CD4-positive, alpha-beta T cell (primary cell): ENCODE measurements around the gene CDH4. TPM values are rescaled to one million over a fixed set of nuclear protein-coding genes. Genes with fewer than 3 reads are reported as not detected.

Experiments used
- ATAC-seq: fragments of 200-7000 bp; cut with Tn5 transposase; one replicate; pipeline ENCODE4 v1.10.0; 2022; ENCODE audit warnings: mild to moderate bottlenecking; ENCODE audit not compliant: poor library complexity
- CTCF ChIA-PET: fragments of 350-600 bp; sonication (Branson Sonifier 250); formaldehyde crosslinking; loops from one replicate; lab custom pipeline; 2021; ENCODE audit warnings: antibody characterized with exemption, inconsistent platforms; lab: Charles Lee
- POLR2A ChIA-PET: fragments of 350-600 bp; sonication (Branson Sonifier 250); formaldehyde crosslinking; loops from one replicate; lab custom pipeline; 2021; ENCODE audit warnings: antibody characterized with exemption, inconsistent platforms; lab: Charles Lee
- DNase-seq, 14 experiments: peaks; one replicate each; pipeline ENCODE4 v3.0.0-alpha.2; 2013 to 2020; ENCODE audit warnings: mixed read lengths in 2 of 14
- H3K27ac ChIP-seq, 2 donors: one replicate each; pipeline versions ENCODE4 v1.5.1 to v1.7.0; 2013; ENCODE audit warnings: low read length in 2 of 2, low read depth in 1 of 2, mild to moderate bottlenecking in 1 of 2
- H3K27me3 ChIP-seq, 2 experiments: 1 replicate in 1 of 2; 2 replicates in 1 of 2; pipeline versions ENCODE4 v1.6.1 to v1.7.0; 2013; ENCODE audit warnings: low read length in 2 of 2, control low read depth in 1 of 2, mild to moderate bottlenecking in 1 of 2, moderate library complexity in 1 of 2; ENCODE audit not compliant: insufficient read depth in 2 of 2, control insufficient read depth in 1 of 2
- H3K36me3 ChIP-seq: one replicate; pipeline ENCODE4 v1.6.1; 2013; ENCODE audit warnings: low read length, control low read depth; ENCODE audit not compliant: insufficient read depth
- H3K4me1 ChIP-seq: one replicate; pipeline ENCODE4 v1.6.1; 2013; ENCODE audit warnings: low read length, control low read depth; ENCODE audit not compliant: insufficient read depth
- H3K4me3 ChIP-seq: one replicate; pipeline ENCODE4 v1.5.1; 2013; ENCODE audit warnings: mild to moderate bottlenecking, low read length, moderate library complexity
- H3K9me3 ChIP-seq, 2 experiments: 1 replicate in 1 of 2; 2 replicates in 1 of 2; pipeline versions ENCODE4 v1.6.1 to v1.7.0; 2013; ENCODE audit warnings: low read length in 2 of 2, mild to moderate bottlenecking in 2 of 2, control low read depth in 1 of 2, moderate library complexity in 1 of 2; ENCODE audit not compliant: control insufficient read depth in 1 of 2, insufficient read depth in 1 of 2
- H3K27ac Mint-ChIP-seq: one replicate; pipeline ENCODE4 v1.8.0; 2020; ENCODE audit warnings: mixed read lengths
- H3K27me3 Mint-ChIP-seq: one replicate; pipeline ENCODE4 v1.8.0; 2021; ENCODE audit warnings: mixed read lengths
- H3K36me3 Mint-ChIP-seq: one replicate; pipeline ENCODE4 v1.8.0; 2021; ENCODE audit warnings: low read depth, mixed read lengths
- H3K4me1 Mint-ChIP-seq: one replicate; pipeline ENCODE4 v1.8.0; 2021; ENCODE audit warnings: low read depth, mixed read lengths
- H3K4me3 Mint-ChIP-seq: one replicate; pipeline ENCODE4 v1.8.0; 2020; ENCODE audit warnings: mild to moderate bottlenecking, mixed read lengths
- H3K9me3 Mint-ChIP-seq: one replicate; pipeline ENCODE4 v1.8.0; 2020; ENCODE audit warnings: mixed read lengths
- intact Hi-C, 2 experiments: fragments of 100-400 bp; cut with DNase I in 1 of 2; cut with micrococcal nuclease in 1 of 2; formaldehyde crosslinking; loops; one replicate each; pipeline versions ENCODE4 v1.15.1 to v1.9.0; 2023 to 2025; cut with DNase I, micrococcal nuclease
- total RNA-seq, 174 experiments: library from RNA in 2 of 174; stranded (reverse) in 2 of 174; gene quantifications; one replicate each; pipeline ENCODE4 v1.2.3 and lab custom pipeline; 2021 to 2026
- TF ChIP-seq, protein P1 (sequence below): fragments of 200-600 bp; IDR thresholded peaks from one replicate; pipeline ENCODE4 v1.8.0; 2022; ENCODE audit warnings: antibody characterized with exemption, mild to moderate bottlenecking

The CDH4 gene
- total RNA-seq, 2 experiments from 2014 or later: 0.11 TPM

- Histone ChIP-seq H3K9me3 (peaks cover 0 to 18% of the 10 kb centered on the region in 2 experiments), H3K27ac (no peak overlapping the region), H3K36me3 (no peaks in the 10 kb centered on the region), H3K27me3 (no peaks in the 10 kb centered on the region), H3K4me3 (no peak overlapping the region), H3K4me1 (peaks cover 5% of the 10 kb centered on the region)
- no peaks in the 10 kb centered on the region for H3K27me3 Mint-ChIP-seq
- H3K9me3 Mint-ChIP-seq: peaks cover 2% of the 10 kb centered on the region
- H3K36me3 Mint-ChIP-seq: no peaks in the 10 kb centered on the region
- intact Hi-C loops: no loop called here
- TF ChIP-seq, protein P1, sequence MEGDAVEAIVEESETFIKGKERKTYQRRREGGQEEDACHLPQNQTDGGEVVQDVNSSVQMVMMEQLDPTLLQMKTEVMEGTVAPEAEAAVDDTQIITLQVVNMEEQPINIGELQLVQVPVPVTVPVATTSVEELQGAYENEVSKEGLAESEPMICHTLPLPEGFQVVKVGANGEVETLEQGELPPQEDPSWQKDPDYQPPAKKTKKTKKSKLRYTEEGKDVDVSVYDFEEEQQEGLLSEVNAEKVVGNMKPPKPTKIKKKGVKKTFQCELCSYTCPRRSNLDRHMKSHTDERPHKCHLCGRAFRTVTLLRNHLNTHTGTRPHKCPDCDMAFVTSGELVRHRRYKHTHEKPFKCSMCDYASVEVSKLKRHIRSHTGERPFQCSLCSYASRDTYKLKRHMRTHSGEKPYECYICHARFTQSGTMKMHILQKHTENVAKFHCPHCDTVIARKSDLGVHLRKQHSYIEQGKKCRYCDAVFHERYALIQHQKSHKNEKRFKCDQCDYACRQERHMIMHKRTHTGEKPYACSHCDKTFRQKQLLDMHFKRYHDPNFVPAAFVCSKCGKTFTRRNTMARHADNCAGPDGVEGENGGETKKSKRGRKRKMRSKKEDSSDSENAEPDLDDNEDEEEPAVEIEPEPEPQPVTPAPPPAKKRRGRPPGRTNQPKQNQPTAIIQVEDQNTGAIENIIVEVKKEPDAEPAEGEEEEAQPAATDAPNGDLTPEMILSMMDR: no peak
- ChIA-PET POLR2A (no interaction called here), CTCF (no interaction called here)
- DNase-seq (no peak), ATAC-seq (no peak)
- no peak overlapping the region for H3K4me3 Mint-ChIP-seq
- H3K27ac Mint-ChIP-seq: no peak overlapping the region
- H3K4me1 Mint-ChIP-seq: no peaks in the 10 kb centered on the region
These were observed 253.4 kb downstream of the CDH4 start for GRCh38 chr20:61505508-61505907.

GRCh38 chr20:61507778-61508177 is 255.7 kb downstream of the CDH4 start:
- no peak for ATAC-seq
- ChIA-PET CTCF (no interaction called here), POLR2A (no interaction called here)
- H3K27ac ChIP-seq: no peak overlapping the region
- Mint-ChIP-seq H3K4me1 (no peaks in the 10 kb centered on the region), H3K4me3 (no peak overlapping the region), H3K36me3 (no peaks in the 10 kb centered on the region), H3K27ac (no peak overlapping the region), H3K9me3 (no peaks in the 10 kb centered on the region), H3K27me3 (no peaks in the 10 kb centered on the region)
- TF ChIP-seq, protein P1: no peak
- no peaks in the 10 kb centered on the region for H3K27me3 ChIP-seq
- DNase-seq: no peak
- no peak overlapping the region for H3K4me3 ChIP-seq
- peaks cover 0 to 18% of the 10 kb centered on the region in 2 experiments for H3K9me3 ChIP-seq
- no peaks in the 10 kb centered on the region for H3K4me1 ChIP-seq
- intact Hi-C loops: no loop called here
- no peaks in the 10 kb centered on the region for H3K36me3 ChIP-seq

DNA sequence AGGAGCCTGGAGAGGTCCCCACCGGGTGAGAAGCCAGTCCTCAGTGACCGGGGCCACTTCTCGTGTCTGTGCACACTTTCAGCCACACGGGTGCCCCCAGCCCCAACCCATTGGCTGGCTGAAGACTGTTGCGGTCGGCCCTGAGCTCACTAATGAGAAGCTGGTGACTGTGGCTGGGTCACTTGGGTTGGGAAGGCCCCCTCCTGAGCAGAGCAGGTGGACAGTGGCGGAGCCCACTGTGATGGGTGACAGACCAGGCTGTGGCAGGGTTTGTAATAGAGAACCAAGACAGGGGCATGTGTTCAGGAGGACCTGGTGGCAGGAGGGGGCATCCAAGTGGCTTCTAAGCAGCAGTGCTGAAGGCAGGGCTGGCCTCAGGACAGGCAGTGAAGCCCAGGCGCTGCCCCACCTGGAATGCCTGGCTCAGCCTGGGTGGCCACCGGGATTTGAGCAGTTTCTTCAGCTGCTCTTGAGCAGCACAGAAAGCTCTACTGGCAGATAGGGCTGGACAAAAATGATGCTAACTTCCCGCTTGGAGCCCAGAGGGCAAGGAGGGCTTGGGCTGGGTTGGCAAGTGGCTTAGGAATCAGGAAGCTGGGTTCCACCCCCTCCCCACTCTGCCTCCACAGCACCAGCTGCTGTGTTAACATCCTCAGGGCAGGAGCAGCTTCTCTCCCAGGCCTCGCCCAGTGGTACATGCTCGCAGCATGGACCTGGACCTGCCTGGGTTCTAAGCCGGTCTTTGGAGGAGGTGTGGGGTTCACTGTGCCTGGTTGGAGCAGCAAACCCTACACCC is 256.4 kb downstream of the CDH4 start:
- Mint-ChIP-seq H3K4me1 (no peaks in the 10 kb centered on the region), H3K9me3 (no peaks in the 10 kb centered on the region), H3K27ac (no peak overlapping the region), H3K4me3 (no peak overlapping the region), H3K36me3 (no peaks in the 10 kb centered on the region), H3K27me3 (no peaks in the 10 kb centered on the region)
- Histone ChIP-seq H3K4me1 (no peaks in the 10 kb centered on the region), H3K9me3 (peaks cover 0 to 18% of the 10 kb centered on the region in 2 experiments), H3K27me3 (no peaks in the 10 kb centered on the region), H3K4me3 (no peak overlapping the region), H3K27ac (no peak overlapping the region), H3K36me3 (no peaks in the 10 kb centered on the region)
- POLR2A ChIA-PET: no interaction called here
- ATAC-seq: no peak
- CTCF ChIA-PET: no interaction called here
- no peak for DNase-seq
- TF ChIP-seq, protein P1: no peak
- intact Hi-C loops: no loop called here
